Posterior cingulate gyrus (tissue), 11 donors: ENCODE measurements around the gene NRG2.
A peak's percentile ranks its signal among the peaks of the same experiment; 100 is the strongest.

Experiments used
- DNase-seq, 10 donors: peaks; one replicate each; pipeline versions ENCODE4 v3.0.0 to v3.0.0-alpha.2; 2020 to 2021; ENCODE audit warnings: mixed read lengths in 3 of 10
- intact Hi-C: fragments of 100-400 bp; cut with DNase I; formaldehyde crosslinking; loops from one replicate; pipeline ENCODE4 v1.15.1; 2023

The NRG2 gene

DNA sequence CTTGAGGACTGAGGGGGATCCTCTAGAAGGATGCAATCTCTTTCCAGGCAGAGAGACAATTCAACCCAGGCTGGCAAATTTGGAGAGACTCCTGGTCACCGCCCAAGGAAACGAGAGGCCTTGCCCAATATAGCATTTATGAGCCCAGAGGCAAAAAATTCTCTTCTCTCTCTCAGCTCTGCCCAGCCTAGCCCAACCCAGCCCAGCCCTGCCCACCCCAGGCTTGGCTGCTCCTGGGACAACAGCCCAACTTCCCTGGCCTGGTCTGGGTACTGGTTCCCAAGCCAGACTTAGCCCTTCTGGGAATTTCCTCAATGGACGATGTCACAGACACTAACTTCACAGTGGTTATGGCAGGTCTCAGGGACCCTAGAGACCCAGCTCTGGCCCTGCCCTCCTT, 130.9 kb downstream of the NRG2 start:
- DNase-seq = no peak
- intact Hi-C loops = no loop called here

DNA sequence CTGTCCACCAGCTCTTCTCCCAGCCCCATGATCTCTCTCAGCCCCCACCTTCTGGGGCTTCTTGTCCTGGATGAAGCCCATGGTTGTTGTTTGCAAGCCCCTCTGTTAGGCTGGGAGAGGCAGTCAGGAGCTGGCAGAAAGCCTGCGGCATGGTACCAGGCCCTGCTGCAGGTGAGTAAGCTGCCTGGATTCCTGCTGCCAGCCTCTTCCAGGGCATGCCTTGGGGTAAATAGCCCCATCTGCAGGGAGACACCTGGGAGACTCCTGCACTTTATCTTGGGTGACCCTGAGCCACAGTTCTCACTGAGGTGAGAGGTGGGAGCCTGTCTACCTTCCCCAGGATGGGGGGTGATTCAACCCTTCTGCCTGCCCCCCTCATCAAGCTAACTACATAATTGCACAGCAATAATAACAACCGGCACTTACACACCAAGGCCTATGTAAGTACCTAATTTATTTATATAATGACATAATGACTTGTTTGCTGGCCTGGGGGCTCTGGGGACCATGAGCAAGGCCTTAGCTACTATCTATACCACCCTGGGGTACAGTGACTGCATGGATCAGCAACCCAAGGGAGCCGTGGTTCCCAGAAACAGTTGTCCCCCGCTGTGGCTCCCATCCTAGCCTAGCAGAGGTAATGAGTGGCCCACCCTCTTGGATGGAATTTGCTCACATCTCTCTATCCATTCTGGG, 131.5 kb downstream of the NRG2 start:
- no peak for DNase-seq
- intact Hi-C loops = no loop called here

DNA sequence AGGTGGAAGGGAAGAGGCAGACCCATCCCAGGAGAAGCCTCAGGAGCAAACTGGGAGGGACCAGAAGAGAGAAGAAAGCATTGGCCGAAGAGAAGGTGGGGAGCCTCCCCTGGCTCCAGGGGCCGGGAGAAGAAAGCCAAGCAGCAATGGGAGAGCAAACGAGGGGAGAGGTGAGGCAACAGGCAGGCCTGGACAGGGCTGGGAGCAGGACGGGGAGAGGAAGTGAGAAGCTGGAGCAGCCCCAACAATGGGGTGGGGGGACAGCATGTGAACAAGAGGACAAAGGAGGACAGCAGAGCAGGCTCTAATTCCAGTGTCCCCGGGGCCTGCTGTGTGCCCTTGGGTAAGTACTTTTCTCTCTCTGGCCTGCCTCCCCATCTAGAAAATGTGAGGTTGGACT, 132.2 kb downstream of the NRG2 start:
- intact Hi-C loops = no loop called here
- no peak for DNase-seq

DNA sequence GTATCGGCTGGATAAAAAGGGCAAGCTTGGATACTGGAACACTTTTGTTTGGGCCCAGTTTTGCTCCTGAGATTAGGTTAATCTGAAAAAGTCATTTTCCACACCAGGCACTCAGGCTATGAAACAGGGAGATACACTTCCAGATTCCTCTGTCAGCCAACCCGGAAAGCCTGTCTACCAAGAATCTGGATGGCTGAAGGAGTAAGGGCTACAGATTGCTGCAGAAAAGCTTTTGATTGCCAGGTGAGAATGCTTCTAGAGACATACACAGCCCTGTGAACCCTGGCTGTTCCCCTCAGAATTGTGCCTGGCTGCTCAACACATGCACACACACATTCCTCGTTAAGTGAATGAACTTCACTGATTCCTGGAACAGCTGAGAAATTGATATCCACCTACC, 133.1 kb downstream of the NRG2 start:
- intact Hi-C loops = no loop called here
- DNase-seq = no peak

DNA sequence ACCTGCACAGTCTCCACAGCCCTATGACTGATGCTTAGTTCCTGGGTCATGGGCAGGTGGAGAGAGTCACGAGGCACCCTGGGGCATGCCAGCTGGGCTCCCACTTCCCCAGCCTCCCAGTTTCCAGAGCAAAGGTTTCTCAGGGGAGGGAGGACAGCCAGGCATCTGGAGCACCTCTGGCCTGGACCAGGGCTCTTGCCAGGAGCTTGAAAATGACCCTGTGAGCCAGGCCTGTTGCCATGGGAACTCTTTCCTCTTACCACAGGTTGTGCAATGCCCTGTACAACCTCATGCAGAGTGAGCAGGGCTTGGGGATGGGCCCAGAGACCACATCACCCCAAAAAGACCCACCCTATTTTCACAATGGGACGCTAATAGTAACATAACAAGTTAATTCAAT, 134.3 kb downstream of the NRG2 start:
- intact Hi-C loops = no loop called here
- no peak for DNase-seq

DNA sequence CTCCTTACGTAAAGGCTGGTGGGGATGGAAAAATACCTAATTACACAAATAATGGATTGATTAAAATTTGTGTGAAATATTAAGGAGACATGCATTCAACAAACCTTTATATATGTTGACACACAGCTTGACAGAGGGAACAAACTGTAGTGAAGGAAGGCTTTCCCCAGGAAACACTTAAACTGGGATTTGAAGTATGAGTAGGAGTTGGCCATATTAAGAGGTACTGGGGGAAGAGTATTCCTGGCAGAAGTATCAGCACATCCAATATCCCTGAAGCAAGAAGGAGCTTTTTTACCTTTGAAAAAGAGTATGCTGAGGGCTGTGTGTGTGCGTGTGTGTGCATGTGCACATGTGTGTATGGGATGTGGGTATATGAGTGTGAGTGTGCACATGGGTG, 136.4 kb downstream of the NRG2 start:
- intact Hi-C loops = no loop called here
- DNase-seq = no peak

DNA sequence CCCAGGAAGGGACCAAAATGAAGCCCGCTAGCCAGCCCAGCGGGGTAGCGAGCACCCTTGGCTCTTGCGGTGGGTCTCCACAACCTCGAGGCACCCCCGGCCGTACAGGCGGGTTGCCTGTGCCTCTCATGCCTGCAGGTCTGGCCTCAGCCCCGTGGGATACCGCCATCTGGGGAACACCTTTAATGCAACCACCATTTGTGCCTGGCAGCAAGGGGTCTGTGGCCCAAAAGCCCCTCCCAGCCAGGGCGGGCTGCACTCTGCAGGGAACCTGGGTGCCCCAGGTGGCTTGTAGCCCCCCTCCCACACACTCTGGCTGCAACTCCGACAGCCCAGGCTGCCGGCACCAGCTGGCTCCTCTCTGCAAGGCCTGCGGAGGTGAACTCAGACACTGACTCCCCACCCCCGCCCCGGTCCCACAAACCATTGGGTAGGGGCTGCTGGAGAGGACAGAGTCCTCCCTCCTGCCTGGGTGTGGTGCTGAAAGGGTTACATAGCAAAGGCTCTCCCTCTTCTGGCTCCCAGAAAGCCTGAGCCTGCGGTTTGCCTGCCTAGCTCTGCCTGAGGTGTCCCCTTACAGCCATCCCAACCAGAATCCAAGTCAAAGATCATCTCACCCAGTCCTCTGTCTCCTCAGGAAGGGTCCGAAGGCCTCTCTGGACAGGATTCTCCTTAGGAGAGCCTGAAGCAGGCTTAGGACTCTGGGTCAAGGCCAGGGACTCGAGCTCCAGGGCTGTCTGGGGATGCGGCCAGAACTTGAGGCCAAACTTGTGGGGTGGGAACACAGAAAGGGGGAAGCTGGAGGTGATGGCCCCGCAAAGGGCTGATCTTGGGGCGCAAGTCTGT, 138.1 kb downstream of the NRG2 start:
- peak in 3 of 10 donors; percentile 16 to 86 (median 22) for DNase-seq

DNA sequence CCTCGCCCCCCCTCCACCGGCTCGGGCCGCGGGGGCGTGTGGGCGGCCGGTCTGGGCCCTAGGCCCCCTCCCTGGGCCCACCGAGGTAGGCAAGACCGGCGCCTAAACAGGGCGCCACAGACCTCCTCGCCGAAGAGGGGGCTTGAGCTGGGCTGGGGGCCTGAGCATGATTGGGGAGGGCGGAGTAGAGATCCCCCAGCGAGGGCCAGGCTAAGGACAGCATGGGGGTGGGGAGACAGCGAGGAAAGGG, 138.6 kb downstream of the NRG2 start:
- DNase-seq = no peak
- intact Hi-C loops = no loop called here

More for the DNA sequence above, 138.1 kb downstream of the NRG2 start:
- intact Hi-C loops = no loop called here

DNA sequence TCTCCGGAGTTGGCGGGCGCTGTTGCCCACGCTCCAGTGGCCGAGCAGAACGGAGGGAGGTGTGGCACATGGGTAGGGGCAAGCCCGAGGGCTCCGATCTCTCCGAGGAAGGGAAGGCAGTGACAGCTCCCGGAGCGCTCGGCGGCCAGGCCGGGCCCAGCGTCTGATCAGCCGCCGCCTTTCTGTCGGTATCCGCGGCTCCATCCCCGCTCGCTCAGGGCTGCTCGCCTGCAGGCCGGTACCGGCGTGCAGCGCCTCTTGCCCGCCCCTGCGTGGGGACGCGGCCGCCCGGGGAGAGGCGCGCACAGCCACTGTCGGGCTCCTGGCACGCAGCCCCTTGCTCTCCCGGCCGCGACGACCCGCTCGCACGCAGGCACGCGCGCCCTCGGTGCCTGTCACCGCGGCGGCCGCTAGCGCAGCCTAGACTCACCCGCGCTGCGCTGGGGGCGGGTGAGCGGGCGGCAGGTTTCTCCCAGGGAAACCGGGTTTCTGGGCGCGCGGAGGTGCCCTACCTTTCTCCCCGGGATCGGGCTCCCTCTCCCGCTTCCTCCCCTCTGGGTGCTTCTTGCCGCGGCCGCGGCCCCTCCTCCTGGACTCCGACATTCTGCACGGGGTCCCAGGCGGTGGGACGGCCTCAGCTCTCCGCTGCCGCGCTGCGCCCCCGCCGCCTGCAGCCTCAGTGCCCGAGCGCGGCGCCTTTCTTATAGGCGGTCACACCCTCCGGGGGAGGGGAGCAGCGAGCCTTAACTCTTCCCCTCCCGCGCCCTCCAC, 139.1 kb downstream of the NRG2 start:
- DNase-seq = peak in 9 of 10 donors; percentile 32 to 94 (median 59)
- intact Hi-C loops = no loop called here

DNA sequence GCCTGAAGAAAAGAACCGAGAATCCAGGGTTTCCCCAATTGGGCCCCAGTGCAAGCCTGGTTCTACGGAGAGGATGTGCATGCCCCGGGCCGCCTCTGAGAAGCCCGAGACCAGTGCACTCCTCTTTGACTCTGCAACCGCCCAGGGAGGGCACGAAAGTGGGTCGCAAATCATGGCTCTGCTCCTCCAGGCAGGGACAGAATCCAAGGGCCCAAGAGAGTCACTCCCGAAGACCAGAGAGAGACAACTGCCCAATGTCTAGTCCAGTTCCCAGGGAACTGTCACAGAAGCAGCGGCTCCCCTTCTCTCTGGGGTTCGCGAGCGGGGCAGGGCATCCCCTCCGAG, 139.7 kb downstream of the NRG2 start:
- intact Hi-C loops = no loop called here
- DNase-seq = peak in 3 of 10 donors; percentile 17 to 22 (median 18)

DNA sequence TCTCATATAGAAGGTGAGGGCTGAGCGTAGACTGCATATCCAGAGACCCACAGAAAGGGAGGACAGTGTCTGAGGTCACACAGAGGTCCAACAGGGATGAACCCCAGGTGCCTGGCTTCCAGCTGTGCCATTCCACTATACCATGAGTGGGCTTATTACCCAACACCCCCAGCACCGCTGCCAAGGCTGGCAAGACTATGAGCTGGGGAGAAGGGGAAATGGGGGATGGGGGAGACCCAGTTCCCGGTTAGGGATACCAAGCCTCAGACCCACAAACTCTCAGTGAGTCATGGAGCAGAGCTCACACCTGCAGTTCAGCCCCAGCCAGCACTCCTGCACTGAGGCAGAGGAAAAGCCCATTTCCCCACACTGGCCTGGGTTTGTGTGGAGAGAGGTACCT, 141.1 kb downstream of the NRG2 start:
- intact Hi-C loops = no loop called here
- DNase-seq = no peak

DNA sequence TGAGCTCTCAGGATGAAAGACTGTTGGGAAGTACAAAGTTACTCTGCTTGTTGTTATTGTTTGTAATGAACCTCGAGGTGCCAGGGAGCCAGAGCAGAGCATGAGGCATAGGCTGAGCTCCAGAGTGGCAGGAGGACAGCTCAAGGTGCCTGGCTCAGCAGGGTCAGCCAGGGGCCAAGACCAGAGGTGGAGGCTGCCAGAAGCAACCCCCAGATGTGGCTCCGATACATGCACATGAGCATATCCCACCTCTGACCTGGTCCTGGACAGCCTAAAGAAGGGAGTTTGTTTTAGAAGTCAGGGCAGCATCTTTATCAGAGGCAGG, 141.9 kb downstream of the NRG2 start:
- DNase-seq = no peak
- intact Hi-C loops = no loop called here

DNA sequence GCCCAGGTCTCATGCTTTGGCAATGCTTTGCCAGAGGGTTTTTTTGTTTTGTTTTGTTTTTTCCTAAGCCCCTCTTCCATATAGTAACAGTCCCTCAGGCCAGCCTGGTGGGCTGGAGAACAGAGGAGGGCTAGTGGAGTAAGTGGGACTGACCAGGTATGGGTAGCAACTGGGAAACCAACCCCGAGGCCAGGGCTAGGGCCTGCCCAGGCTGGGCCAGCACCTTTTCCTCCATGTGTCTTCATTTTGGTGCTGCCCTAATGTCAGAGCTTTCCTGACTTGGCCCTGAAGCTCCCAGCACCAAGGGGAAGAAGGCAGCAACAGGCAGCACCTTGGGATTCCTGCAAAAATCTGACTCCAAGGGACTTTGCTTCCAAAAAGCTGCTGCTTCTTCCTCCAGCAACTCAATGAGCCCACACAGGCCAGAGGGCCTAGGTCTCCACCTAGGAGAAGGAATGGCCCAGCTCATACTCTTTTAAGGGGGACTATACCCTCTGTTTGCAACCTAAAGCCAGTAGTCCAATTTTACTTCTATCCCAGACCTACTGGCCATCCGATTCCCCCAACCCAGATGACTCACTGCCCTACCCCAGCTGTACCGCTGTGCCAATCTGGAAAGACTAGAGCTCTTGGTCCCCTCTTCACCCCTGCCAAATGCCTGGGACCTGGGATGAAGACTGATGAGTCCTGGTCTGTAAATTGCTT, 142.4 kb downstream of the NRG2 start:
- no peak for DNase-seq
- intact Hi-C loops = no loop called here

DNA sequence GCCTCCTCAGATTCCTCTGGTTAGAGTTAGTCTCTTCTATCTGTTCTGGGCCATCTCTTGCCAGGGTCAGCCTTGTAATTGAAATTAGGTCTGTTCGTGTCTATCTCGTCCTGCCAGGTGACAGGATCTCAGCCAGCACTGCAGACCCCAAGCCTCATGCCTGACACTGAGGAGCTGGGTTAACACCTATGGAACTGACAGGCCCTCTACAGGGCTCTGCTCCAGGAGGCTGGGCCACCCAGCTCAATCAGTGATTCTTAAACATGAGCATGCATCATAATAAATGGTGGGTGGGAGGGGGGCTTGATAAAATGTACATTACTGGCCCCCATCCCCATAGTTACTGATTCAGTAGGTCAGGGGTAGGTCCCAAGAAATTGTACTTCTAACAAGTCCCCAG, 144.1 kb downstream of the NRG2 start:
- no peak for DNase-seq
- intact Hi-C loops = no loop called here

DNA sequence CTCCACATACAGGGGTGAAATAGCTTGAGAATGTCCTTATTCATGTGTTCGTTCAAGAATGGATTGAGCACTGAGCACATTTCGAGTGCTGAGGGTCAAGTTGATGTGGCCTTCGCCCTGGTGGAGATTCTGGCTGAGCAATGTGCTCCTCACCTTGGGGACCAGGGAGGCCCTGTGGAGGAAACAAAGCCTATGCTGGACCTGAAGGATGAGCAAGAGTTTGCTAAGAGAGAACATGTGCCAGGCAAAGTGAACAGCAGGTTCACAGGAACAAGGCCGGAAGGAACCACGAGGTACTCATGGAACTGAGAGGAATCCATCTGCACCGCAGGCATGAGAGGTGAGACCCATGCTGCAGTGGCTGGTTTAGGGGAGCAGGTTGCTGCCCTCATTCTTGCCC, 145.1 kb downstream of the NRG2 start:
- intact Hi-C loops = no loop called here
- no peak for DNase-seq

DNA sequence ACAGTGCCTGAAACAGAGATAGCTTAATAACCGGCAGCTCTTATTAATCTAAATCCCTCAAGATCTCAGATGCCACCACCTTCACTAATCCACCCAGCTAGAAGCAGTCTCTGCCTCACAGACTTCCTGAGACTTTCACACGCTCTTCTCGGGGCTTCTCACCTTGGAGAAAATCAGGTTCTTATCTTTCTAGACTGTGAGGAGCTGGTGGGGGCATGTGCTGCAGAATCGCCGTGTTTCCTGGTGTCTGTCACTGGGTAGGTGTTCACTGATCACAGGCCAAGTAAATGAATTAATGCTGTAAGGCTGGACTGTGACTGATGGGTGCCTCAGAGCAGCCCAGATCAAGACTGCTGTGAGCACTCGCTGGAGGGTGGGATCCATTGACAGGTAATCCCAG, 145.8 kb downstream of the NRG2 start:
- intact Hi-C loops = no loop called here
- no peak for DNase-seq

DNA sequence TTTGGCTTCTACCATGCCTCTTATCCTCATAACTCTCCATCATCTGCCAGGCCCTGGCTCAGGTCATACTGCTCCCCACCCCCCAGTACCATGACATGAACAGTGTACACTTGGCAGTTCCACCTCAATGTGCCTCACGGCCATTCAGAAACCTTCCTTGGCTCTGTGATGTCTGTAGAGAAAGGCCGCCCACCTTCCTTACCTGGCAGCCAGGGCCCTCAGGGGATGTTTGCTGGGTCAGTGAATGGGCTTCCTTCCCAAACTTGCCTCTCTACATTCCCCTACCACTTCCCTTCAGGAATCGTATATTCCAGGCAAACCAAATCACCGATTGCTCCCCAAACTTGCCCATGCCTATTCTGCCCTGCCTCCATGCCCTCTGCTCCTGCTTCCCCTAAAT, 146.4 kb downstream of the NRG2 start:
- intact Hi-C loops = no loop called here
- no peak for DNase-seq

DNA sequence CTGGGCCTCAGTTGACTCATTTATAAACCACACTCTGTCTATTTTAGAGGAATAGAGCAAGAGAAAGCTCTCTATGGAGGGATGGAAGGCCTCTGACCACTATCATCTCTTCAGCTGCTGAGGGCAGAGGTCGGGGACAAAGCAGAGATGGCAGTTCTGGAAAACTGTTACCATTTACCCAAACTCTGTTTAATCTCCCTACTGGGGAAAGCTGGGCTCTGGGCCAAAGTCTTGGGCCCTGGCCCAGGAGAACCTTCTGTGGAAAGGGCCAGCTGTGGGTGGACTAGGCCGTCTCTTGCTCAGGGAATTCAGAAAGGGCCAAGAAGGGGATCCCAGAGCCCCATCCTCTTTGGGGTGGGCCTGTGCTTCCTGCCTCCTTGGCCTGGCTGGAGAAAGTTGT, 147.5 kb downstream of the NRG2 start:
- intact Hi-C loops = no loop called here
- DNase-seq = peak in 2 of 10 donors; percentile 48 to 86

DNA sequence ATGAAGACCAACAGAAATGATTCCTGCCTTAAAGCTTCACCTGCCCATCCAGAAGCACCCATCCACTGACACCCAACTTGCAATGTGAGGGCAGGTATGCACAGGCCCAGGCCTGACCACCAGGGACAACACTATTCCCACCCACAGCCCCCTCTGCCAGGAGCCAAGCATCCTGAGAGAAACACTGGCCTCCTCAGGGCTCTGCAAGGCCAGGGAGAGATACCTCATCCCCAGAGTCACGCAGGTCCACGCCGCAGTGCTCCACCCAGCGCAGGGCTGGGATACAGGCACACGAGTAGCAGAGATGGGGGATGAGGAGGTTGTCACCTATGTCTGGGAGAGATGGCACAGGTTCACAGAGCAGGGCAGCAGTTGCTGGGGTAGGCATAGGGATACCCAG, 148.1 kb downstream of the NRG2 start:
- DNase-seq = peak in 1 of 10 donors; percentile 66
- intact Hi-C loops = no loop called here

DNA sequence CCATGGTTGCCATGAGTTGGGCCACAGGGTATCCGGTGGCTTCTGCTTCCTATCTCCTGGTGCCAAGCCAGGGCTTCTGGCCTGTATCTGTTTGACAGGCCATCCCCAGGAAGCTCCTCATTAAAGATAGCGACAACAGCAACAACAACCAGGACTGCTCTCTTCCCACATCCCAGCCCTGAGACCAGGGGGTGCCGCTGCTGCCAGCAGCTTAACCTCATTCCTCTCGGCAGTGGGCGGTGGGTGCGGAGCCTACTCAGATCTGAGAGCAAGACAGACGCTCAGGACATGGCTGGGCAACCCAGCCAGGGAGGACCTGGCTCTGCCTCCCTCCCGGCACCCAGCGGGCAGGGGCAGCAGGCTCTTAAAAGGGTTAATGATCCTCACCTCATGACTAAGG, 149.2 kb downstream of the NRG2 start:
- intact Hi-C loops = no loop called here
- peak in 1 of 10 donors; percentile 66 for DNase-seq

DNA sequence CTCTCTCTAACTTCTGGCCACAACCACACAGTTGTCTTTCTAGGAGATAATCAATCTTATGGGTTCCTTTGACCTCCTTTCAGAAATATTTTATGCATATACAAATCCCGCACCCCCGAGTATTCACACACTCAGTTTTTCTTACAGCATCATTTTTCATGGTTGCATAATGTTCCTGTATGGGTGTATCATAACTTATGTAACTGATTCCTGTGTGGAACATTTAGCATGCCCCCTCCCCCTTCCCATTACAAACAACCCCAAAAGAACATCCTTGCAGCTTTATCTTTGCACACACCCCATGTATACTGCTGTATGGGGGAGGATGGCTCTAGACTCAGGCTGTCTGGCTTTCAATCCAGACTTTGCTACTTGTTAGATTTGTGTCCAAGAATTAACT, 153.7 kb downstream of the NRG2 start:
- intact Hi-C loops = no loop called here
- DNase-seq = no peak
